NCI-H345 (cell line): ENCODE data around the gene ANKRD44.

Experiments
- DNase-seq: peaks from one replicate; lab custom pipeline; 2025; lab: John Stamatoyannopoulos, UW

Gene ANKRD44

DNA sequence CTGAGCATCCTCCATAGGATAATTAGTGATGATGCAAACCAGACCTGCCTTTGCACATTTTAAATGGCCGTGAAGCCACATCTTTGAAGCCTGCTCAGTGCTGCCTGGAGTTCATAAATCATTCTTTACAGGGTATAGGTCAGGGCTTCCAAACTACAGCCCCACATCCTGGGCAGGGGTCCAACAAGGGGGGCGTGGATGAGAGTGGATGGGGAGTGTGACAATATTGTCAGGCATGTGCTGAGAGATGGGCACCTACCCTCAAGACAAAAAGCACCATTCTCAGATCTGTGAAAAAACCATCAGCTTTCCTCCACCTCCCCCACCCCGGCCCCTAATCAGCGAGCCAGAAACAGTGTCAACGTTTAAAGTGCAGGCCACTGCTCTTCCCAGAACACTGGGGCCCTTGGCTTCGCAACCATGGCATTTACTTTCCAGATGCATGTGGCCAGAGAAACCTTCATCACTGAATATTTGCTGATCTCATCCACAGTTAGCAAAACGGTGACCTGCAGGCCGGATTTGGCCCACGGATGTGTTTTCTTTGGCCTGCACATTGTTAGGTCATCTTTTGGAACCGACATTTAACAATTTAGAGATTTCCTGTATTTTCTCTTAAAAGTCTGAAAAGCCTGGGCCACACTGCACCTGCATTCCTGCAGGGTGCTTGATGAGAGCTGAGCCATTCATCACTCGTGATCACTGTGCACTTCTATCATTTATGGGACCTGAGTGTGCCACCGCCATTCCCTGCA is 130.7 kb downstream of the ANKRD44 start:
- DNase-seq = no peak

DNA sequence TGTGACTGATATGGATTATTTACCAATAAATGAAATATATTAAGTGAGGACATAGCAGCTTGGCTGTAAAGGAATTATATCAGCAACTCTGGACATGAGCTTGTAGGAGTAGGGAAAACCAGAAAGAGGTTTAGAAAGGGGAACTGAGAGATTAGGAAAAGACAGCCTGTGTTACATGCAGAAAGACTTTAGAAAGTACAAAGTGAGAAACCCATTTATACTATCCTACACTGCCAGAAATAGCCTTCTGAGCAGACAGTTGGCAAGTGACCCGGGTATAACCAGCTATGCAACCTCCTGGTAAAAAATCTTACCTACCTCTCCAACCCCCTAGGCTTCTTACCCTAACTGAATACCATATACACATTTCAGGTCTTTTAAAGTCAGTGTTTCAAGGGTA is 134.1 kb downstream of the ANKRD44 start:
- DNase-seq = no peak

DNA sequence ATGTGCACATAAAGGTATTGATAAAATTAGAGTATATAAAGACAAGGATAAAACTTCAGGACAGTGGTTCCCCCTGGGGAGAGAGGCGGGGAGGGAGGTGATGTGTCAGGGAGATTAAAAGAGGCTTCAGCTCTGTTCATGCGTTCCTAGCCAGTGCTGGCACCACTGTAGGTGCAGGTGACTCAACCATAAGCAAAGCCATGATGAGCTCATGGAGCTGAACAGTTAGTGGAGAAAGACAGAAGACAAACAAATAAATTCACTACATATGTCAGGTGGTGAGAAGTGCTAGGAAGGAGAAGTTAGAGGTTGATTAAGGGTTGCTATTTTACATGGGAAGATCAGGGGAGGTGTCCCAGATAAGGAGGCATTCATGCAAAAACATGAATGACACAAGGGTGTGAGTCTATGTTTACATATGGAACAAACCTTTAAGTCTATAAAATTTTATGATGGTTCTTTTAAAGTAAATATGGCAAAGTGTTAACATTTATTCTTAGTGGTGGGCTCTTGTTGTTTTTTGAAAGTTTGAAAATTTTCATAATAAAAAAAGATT is 136.0 kb downstream of the ANKRD44 start:
- DNase-seq = peak; percentile 13

DNA sequence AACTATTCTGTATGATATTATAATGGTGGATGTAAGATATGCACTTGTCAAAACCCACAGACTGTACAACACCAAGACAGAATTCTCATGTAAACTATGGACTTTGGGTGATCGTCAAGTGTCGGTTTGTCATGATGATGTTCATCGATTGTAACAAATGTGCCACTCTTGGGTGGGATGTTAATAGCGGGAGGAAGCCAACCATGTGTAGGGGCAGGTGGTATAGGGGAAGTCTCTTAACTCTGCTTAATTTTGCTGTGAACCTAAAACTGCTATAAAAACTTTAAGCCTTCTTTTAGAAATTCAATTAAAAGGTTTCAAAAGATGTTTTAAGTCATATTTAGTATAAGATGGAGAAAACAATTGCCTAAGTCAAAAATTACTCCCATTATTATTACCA is 139.0 kb downstream of the ANKRD44 start:
- no peak for DNase-seq

DNA sequence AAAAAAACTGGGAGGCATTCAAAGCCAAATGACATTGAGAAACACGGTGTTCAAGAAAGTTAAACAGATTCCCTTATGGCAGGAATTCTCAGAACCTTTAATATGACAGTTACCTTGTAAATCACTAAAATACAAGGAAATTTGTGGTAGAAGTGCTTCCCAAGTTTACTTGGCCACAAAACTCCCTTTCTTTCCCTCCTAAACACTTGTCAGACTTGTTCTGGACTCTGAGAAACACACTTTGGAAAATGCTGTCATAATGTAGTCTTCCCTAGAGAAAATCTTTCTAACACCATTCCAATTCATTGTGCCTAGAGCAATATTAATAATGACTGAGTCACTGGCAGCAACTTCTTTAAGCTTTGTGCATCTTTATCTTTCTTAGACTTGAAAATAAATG is 140.4 kb downstream of the ANKRD44 start:
- no peak for DNase-seq

DNA sequence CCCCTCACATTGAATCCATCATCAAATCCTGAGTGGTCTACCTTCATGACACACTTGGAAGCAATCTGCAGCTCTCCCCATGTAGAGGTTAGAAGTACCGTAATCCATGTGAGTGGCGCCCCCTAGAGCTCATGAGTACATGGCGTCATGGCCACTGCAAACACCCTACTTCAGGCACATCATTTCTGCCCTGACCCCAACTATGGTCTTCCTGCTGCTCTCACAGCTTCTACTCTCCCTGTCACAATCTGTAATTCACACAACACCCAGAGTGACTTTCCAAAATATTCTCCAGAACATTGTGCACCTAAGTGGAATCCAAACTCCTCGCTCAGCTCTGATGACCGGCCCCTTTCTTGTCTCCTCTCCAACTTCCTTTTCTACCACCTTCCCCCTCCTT is 141.9 kb downstream of the ANKRD44 start:
- peak; percentile 52 for DNase-seq

DNA sequence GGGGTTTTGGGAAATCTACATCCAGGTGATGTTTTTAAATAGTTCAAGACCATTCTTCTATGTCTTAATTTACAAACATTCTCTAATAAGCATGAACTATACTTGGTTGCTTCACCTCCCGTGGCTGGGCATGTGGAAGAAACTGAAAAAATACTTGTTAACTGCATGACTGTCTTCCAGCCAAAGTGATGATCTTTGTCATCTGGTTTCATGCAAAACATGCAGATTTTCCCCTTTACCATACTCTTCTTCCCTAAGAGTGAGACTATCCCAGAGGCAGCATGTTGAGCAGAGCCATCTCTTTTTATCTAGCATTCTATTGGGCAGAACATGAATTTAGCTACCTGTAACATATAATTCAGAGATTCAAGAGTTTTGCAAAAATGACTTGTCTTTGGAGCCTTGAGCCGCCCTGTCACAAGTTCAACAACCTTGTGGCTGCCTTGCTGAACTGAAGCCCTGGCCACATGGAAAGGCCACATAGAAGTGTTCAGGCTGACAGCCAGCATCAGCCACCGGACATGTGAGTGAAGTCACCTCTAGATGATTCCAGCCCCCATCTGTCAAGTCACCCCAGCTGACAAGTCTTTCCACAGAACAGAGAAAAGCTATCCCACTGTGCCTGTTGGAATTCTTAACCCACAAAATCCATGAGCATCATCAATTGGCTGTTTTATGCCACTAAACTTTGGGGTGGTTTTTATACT is 142.8 kb downstream of the ANKRD44 start:
- DNase-seq = no peak

DNA sequence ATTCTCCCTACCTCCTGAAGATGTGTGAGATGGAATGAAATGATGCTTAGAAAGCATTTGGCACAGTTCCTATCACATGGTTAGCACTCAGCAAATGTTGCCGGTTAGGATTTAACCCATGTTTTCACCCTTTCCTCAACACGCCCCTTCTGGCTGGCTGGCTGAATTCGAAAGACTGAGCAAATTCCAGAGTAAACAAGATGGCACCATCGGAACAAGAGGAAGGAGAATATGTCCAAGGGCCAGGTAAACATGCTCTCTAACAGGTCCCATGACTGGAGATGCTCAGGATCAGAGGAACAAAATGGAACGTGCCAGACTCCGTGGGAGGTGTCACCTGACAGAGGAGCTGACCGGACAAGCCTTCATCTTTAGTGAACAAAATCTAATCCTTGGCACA is 145.6 kb downstream of the ANKRD44 start:
- DNase-seq = peak; percentile 3

DNA sequence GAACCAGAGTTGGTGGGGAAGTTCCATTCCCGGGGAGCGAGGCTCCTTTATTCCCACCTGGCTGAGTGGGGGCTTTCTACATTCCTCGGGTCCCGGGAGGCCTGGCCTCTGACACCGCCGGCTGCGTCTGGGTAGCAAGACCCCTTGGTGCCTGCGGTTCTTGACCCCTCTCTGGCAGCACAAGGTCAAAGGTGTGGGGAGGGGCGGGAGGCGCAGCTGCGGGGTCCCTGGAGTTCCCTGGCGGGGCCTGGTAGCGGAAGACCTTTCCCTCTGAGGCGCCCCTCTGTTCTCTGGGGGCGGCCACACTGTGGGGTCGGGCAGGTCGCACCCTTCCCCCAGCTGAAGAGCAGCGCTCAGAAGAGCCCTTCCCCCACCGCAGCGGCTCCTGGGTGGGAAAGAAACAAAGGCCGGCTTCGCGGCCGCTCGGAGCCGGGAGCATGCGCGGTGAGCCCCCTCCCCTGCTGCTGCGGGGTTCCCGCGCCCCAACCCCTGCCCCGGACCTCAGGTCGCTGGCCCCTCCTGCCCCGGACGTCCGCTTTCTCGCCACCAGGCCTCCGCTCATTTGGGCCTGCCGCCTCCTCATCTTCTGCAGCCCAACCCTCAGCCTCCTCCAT is 146.3 kb downstream of the ANKRD44 start:
- DNase-seq = no peak

DNA sequence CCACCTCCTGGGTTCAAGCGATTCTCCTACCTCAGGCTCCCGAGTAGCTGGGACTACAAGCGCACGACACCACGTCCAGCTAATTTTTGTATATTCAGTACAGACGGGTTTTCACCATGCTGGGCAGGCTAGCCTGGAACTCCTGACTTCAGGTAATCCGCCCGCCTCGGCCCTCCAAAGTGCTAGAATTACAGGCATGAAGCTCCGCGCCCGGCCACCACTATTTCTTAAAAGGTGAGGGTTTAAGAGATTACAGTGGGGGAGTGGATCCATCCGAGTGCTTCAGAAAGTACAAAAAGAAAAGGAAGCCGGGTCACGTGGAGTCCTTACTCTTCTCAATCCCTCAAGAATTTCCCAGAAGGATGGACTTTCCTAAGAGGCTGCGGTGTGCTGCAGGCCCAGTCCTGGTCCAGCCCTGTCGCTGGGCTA is 146.9 kb downstream of the ANKRD44 start:
- no peak for DNase-seq

DNA sequence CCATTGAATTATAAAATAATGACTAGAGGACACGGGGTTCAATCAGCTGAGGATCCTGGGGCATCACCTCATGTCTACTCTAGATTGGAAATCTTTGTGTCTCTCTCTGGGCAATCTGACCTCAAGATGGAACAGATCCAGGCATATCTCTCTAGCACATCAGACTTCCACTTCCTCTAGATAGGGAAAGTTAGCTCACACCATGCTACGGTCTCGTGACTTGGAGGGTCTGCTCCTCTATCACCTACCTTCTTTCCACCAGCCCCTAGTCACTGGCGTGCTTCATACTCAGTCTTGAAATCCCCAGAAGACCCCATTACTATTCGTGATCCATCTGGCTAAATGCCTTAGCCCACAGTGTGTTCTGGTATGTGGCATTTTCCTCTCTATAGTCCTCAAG is 148.8 kb downstream of the ANKRD44 start:
- no peak for DNase-seq

DNA sequence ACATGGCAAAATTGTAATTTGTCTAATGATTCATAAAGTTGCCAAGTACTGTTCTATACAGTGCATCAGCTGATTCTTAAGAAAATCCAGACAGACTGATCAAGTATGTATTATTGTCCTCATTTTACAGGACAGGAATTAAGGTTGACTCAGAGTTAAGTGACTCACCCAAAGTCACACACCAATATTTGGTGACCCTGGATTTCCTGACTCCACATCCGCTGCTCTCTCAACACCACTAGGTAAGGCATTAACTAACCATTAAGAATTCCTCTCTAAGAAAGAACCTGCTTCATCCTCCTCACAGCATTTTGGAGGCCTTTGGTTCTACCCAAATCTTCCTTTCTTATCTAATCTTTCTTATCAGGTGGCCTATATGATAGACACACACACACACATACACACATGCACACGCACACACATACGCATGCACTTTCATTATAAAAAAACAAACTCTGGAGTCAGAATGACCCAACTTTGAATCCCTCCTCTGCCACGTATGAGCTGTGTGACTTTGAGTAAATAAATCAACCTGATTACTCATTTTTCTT is 150.8 kb downstream of the ANKRD44 start:
- no peak for DNase-seq

DNA sequence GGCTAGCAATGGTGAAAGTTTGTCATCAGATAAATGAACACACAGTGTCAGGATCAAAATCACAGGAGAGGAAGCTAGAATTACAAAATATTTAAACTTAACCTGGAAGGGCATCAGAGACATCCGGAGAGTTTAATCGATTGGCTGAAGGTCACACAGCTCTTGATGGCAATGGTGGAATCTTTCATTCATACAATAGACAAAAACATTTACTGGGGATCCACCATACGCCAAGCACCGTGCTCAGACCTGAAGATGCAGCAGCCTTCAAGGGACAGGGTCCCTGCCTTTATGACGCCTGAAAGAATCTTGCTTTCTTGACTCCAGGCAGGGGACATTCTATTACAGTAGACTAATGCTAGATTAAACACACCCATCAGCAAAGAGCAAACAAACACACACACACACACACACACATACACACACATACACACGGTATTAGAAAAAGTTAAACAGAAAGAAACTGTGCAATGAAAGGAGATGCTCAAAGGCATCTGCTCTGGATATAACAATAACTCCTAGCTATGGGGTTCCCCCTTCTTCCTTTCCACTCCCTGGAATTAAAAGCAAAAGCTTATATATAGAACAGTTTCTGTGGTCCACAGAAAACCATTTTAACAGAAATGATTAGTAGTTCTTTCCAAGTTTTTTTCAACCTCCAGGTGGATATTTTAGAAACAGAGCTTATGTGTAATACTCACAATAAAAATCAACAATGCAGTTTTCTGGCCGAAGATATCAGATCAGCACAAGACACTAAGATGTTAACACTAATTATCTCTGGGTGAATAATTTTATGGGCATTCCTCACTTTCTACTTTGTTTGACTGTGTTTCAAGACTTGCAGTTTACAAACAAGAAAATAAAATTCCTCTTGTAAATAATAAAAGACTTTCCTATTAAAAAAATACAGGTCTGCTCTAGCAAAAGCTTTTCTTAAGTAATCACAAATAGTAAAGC is 151.7 kb downstream of the ANKRD44 start:
- no peak for DNase-seq

DNA sequence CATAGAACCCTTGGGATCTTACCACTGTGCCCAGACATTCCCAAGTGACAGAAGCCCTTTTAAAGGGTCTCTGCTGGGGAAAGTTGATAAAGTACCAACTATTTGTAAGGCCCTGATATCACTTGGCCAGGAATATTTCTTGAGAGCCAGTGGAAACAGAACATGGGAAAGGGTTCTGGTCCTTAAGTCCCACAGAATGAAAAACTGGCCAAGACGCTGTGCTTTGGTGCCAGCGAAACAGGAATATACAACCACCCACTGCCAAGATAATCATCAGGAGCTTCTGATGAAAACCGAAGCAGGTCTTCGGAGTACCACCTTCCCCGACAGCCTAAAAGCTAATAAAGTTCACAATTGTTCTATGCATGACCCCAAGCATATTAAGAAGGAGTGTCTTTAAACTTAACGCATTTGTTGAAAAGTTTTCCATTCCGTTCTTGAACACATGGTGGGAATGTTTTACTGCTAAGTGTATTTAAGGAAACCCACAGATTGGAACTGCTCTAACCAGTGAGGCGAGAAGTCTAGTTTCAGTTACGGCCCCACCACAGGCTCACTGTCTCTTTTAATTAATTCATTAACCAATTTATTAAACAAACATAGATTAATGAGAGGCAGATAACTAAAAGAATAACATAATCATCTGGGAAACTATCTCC is 152.6 kb downstream of the ANKRD44 start:
- no peak for DNase-seq

DNA sequence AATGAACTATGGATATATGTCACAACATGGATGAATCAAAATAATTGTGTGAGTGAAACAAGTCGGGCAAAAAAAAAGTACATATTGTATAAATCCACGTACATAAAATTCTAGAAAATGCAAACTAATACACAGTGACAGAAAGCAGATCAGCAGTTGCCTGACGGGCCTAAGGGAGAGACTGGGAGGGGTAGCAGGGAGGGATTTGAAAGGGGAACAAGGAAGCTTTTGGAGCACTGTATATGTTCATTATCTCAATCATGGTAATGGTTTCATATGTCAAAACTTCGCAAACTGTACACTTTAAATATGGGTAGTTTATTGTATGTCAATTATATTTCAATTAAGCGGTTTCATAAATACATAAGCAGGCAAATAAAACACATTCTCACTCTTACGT is 153.8 kb downstream of the ANKRD44 start:
- no peak for DNase-seq

DNA sequence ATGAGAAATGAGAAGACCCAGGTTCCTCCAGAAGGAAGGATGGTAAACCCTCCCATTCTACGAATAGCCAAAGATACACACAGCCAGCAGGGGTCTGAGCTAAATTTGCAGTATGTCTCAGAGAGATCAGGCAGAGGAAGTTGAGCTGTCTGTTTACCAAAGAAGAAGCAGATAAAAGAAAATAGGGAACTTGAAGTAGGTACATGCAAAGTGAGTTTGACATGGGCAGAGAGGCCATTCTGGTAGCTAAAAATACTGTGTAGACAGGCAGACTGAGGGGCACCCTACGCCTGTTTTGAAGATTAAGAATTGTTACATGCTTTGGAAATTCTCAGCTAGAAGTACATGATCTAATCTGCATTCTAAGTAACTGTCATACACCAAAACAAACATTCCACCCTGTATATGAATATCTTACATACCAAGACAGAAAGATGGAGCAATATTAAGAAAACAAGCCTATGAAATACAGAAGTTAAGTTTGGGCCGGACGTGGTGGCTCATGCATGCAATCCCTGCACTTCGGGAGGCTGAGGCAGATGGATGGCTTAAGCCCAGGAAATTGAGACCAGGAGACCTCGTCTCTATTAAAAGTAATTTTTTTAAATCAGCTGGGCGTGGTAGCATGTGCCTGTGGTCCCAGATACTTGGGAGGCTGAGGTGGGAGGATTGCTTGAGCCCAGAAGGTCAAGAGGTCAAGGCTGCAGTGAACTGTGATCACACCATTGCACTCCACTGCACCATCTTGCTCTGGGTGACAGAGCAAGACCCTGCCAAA is 157.9 kb downstream of the ANKRD44 start:
- no peak for DNase-seq

DNA sequence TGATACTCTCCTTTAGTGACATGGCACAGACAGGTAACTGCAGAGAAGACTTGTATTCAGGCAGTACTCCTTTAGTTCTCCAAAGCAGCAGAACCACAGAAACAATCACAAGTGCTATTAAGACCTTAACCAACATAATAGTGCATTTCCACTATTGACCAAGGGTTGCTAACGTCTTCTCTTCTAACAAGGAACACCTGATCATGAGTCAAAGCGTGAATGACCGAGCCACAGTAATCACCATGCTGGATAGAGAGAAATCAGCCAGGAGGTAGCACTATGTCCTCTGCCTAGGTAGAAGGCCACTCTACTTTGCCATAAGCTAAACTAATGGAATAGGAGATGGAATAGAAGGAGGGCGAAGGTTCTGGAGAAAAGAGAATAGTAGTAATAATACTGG is 161.0 kb downstream of the ANKRD44 start:
- DNase-seq = no peak

DNA sequence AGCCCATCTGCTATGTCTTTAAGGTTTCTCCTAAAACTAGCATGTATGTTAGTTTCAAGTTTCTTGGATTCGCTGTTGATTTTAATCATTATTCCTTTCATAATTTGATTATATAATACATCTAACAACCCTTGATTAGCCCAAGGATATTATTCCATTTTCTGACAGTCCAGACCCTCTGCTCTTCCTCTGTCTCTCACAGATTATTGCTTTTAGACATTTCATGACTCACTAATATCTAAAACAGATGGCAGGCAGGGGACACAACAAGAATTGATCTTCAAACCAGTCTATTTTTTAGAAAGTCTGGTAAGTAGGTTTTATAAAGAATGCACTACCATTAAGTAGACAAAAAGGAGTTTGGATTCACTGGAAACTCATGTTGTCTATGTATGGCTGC is 162.2 kb downstream of the ANKRD44 start:
- DNase-seq = no peak

DNA sequence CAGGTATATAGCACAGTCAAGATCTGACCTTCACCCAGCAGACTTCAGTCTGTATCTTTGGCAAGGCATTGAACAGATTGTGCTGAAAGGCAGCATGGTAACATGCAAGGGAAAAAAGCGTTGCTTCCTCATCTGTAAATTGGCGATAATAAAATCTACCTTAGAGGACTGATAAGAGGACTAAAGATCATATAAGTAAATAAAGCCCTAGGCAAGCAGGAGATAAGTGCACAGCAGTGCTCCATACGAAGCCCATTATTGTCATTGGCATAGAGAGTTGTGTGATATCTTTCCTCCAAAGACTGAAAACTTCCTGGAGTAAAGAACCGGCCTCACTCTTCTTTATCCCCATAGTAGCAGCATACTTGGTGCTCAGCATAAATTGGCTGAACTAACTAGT is 162.6 kb downstream of the ANKRD44 start:
- no peak for DNase-seq

DNA sequence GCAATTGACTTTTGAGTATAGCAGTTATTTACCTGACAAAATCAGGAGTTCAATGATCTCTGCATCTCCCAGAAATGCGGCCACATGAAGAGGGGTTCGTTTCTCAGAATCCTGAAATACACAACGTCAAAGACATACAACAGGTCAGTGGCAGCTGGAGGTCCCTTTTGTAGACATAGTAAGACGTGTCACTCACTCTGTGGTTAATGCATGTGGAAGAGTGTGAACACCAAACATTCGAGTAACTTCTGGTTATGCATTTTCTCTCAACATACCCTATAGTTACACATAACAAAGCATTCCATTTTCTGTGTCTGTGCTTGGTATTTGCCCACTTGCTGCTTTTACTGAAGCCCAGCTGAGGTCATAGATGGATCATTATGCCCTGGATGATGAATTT is 163.6 kb downstream of the ANKRD44 start:
- DNase-seq = no peak
